SK-N-SH (cell line): ENCODE measurements around the gene CNTLN. TPM values are rescaled to one million over a fixed set of nuclear protein-coding genes. Genes with fewer than 3 reads are reported as not detected.

ENCODE experiments used
- CTCF ChIA-PET: fragments of 300-600, 350-600 bp; formaldehyde crosslinking; extraction: SDS; loops from one replicate; lab custom pipeline; 2021; lab: Yijun Ruan, JAX
- POLR2A ChIA-PET: fragments of 350-600 bp; sonication (Branson Sonifier 250); formaldehyde crosslinking; extraction: SDS; loops from one replicate; lab custom pipeline; 2020; ENCODE audit warnings: antibody characterized with exemption, inconsistent platforms; lab: Yijun Ruan, JAX
- DNase-seq: peaks from one replicate; pipeline ENCODE4 v3.0.0; 2012
- H2AFZ ChIP-seq: fragments of 200-600 bp; sonication (generic); 2 replicates; pipeline ENCODE4 v1.8.1; 2016; ENCODE audit warnings: antibody characterized with exemption, mild to moderate bottlenecking, low read depth
- H3F3A ChIP-seq: fragments of 200-600 bp; sonication (generic); replicated peaks from 2 replicates; pipeline ENCODE3; 2016; ENCODE audit warnings: antibody characterized with exemption, mild to moderate bottlenecking; ENCODE audit not compliant: insufficient read depth
- H3K27ac ChIP-seq, 2 experiments: fragments of 200-500 bp in 1 of 2; fragments of 200-600 bp in 1 of 2; sonication (Bioruptor generic) in 1 of 2; sonication (generic), shearing (Covaris generic) in 1 of 2; 2 replicates each; pipeline versions ENCODE4 v1.5.1 to v1.6.1; 2014 to 2016; ENCODE audit warnings: low read depth in 2 of 2, inconsistent platforms in 1 of 2, low read length in 1 of 2, mild to moderate bottlenecking in 1 of 2, mixed read lengths in 1 of 2
- H3K27me3 ChIP-seq: fragments of 200-600 bp; sonication (generic), shearing (Covaris generic); 2 replicates; pipeline ENCODE4 v1.6.1; 2016; ENCODE audit warnings: mixed run types; ENCODE audit not compliant: insufficient read depth
- H3K36me3 ChIP-seq, 2 experiments: fragments of 200-500 bp in 1 of 2; fragments of 200-600 bp in 1 of 2; sonication (Bioruptor generic) in 1 of 2; sonication (generic) in 1 of 2; replicated peaks in 1 of 2; 2 replicates each; pipeline versions ENCODE3 to v1.5.1; 2014 to 2016; ENCODE audit warnings: low read length in 1 of 2, mild to moderate bottlenecking in 1 of 2; ENCODE audit not compliant: insufficient read depth in 2 of 2, control insufficient read depth in 1 of 2
- H3K4me1 ChIP-seq, 2 experiments: fragments of 200-500 bp in 1 of 2; fragments of 200-600 bp in 1 of 2; sonication (Bioruptor generic) in 1 of 2; sonication (generic), shearing (Covaris generic) in 1 of 2; 2 replicates each; pipeline versions ENCODE4 v1.5.1 to v1.6.1; 2014 to 2016; ENCODE audit warnings: low read depth in 1 of 2, low read length in 1 of 2, mixed run types in 1 of 2; ENCODE audit not compliant: insufficient read depth in 2 of 2, control insufficient read depth in 1 of 2
- H3K4me2 ChIP-seq: fragments of 200-600 bp; sonication (generic), shearing (Covaris generic); 2 replicates; pipeline ENCODE4 v1.6.1; 2017; ENCODE audit warnings: mixed run types
- H3K4me3 ChIP-seq, 2 experiments: fragments of 200-500 bp in 1 of 2; fragments of 200-600 bp in 1 of 2; sonication (Bioruptor generic) in 1 of 2; sonication (generic), shearing (Covaris generic) in 1 of 2; 2 replicates each; pipeline versions ENCODE4 v1.5.1 to v1.8.1; 2014 to 2016; ENCODE audit warnings: low read depth in 2 of 2, inconsistent platforms in 1 of 2, low read length in 1 of 2, mild to moderate bottlenecking in 1 of 2, mixed read lengths in 1 of 2, moderate library complexity in 1 of 2
- H3K79me2 ChIP-seq: fragments of 200-600 bp; sonication (generic); 2 replicates; pipeline ENCODE4 v1.8.1; 2017; ENCODE audit warnings: mild to moderate bottlenecking; ENCODE audit not compliant: insufficient read depth
- H3K9ac ChIP-seq: fragments of 200-600 bp; sonication (generic); 2 replicates; pipeline ENCODE4 v1.6.1; 2017; ENCODE audit warnings: mixed run types
- H3K9me2 ChIP-seq: fragments of 200-600 bp; sonication (generic); 2 replicates; pipeline ENCODE4 v1.6.1; 2017; ENCODE audit warnings: mixed run types
- H3K9me3 ChIP-seq: fragments of 200-600 bp; sonication (generic); 2 replicates; pipeline ENCODE4 v1.6.1; 2017; ENCODE audit warnings: mixed run types, mild to moderate bottlenecking, moderate library complexity
- H4K20me1 ChIP-seq: fragments of 200-600 bp; sonication (generic); 2 replicates; pipeline ENCODE4 v1.6.1; 2017; ENCODE audit warnings: mild to moderate bottlenecking, mixed run types; ENCODE audit not compliant: insufficient read depth
- CHD2 ChIP-seq: fragments of 150-350 bp; IDR thresholded peaks from 2 replicates; pipeline ENCODE4 v1.6.1; 2018; ENCODE audit warnings: low read length; ENCODE audit not compliant: partially characterized antibody
- EP300 ChIP-seq, 2 experiments: IDR thresholded peaks; 2 replicates each; pipeline versions ENCODE4 v1.4.0 to v1.6.1; 2012; ENCODE audit warnings: borderline replicate concordance in 1 of 2, low read depth in 1 of 2, low read length in 1 of 2
- EZH2phosphoT487 ChIP-seq: fragments of 200-600 bp; sonication (generic); IDR thresholded peaks from 2 replicates; pipeline ENCODE4 v1.6.1; 2017; ENCODE audit warnings: low read depth, mixed run types, mild to moderate bottlenecking, antibody characterized with exemption, moderate library complexity, borderline replicate concordance
- FOXJ3 ChIP-seq: sonication (generic); formaldehyde crosslinking; IDR thresholded peaks from 2 replicates; pipeline ENCODE4 v1.5.1; 2020; ENCODE audit warnings: mild to moderate bottlenecking, missing genetic modification reagents
- FOXM1 ChIP-seq: IDR thresholded peaks from 2 replicates; pipeline ENCODE4 v1.4.0; 2012; ENCODE audit warnings: low read depth, mild to moderate bottlenecking
- GABPA ChIP-seq: IDR thresholded peaks from 2 replicates; pipeline ENCODE4 v1.4.0; 2012; ENCODE audit warnings: low read depth, mild to moderate bottlenecking
- GATA2 ChIP-seq: sonication (generic); formaldehyde crosslinking; IDR thresholded peaks from 2 replicates; pipeline ENCODE4 v1.5.0; 2020; ENCODE audit warnings: mild to moderate bottlenecking, missing genetic modification reagents
- IRF3 ChIP-seq: fragments of 150-350 bp; IDR thresholded peaks from 2 replicates; pipeline ENCODE4 v1.6.1; 2016; ENCODE audit warnings: mild to moderate bottlenecking, low read depth, low read length
- JUND ChIP-seq: IDR thresholded peaks from 2 replicates; pipeline ENCODE4 v1.4.0; 2012
- MEF2A ChIP-seq: IDR thresholded peaks from 2 replicates; pipeline ENCODE4 v1.4.0; 2012; ENCODE audit warnings: low read depth, borderline replicate concordance
- MXI1 ChIP-seq: IDR thresholded peaks from 2 replicates; pipeline ENCODE4 v1.6.1; 2012; ENCODE audit warnings: mild to moderate bottlenecking, low read depth, low read length, improper control_type of control experiment
- RAD21 ChIP-seq: IDR thresholded peaks from 2 replicates; pipeline ENCODE4 v1.6.1; 2012; ENCODE audit warnings: mild to moderate bottlenecking, low read length
- RCOR1 ChIP-seq: fragments of 150-350 bp; IDR thresholded peaks from 2 replicates; pipeline ENCODE4 v1.6.1; 2017; ENCODE audit warnings: antibody characterized with exemption, low read length
- REST ChIP-seq: IDR thresholded peaks from 2 replicates; pipeline ENCODE4 v1.6.1; 2012; ENCODE audit warnings: mild to moderate bottlenecking, low read depth, low read length, moderate library complexity
- RFX5 ChIP-seq: IDR thresholded peaks from 2 replicates; pipeline ENCODE4 v1.6.1; 2012; ENCODE audit warnings: mild to moderate bottlenecking, improper control_type of control experiment, low read length
- RXRA ChIP-seq: IDR thresholded peaks from 2 replicates; pipeline ENCODE4 v1.4.0; 2012; ENCODE audit warnings: low read depth, mild to moderate bottlenecking, borderline replicate concordance
- TAF1 ChIP-seq: IDR thresholded peaks from 2 replicates; pipeline ENCODE4 v1.6.1; 2012; ENCODE audit warnings: low read depth, mild to moderate bottlenecking, low read length, moderate library complexity, borderline replicate concordance
- USF2 ChIP-seq: fragments of 150-350 bp; IDR thresholded peaks from 2 replicates; pipeline ENCODE4 v1.6.1; 2017; ENCODE audit warnings: antibody characterized with exemption, low read length, low read depth, borderline replicate concordance
- YY1 ChIP-seq: IDR thresholded peaks from 2 replicates; pipeline ENCODE4 v1.4.0; 2012; ENCODE audit warnings: low read depth, mild to moderate bottlenecking
- ZBTB33 ChIP-seq: IDR thresholded peaks from 2 replicates; pipeline ENCODE4 v1.4.0; 2012; ENCODE audit warnings: low read depth, borderline replicate concordance
- WGBS: methylation state at CpG from one replicate; pipeline ENCODE4 v1.1.6; 2017; ENCODE audit warnings: low lambda C conversion rate; 5-methylcytosine and 5-hydroxymethylcytosine counted together
- polyA plus RNA-seq, 3 experiments: library from polyadenylated mRNA; depleted of rRNA; stranded (reverse); fragments of >200 nt; gene quantifications; 2 replicates each; pipeline ENCODE4 v1.2.3, GENCODE V29; 2012

The CNTLN gene
- polyA plus RNA-seq, 1 of the 3 experiments (the other 2 are of a cell fraction), result 2.5 TPM

GRCh38 chr9:17491780-17492179 lies 356.9 kb downstream of the CNTLN start (continued):
- TF ChIP-seq EP300 (IDR thresholded peaks at IDR 0.05; ENCODE audit: borderline replicate concordance in 1 of 2, low read depth in 1 of 2, low read length in 1 of 2), result no peak

GRCh38 chr9:17503196-17503595 lies 368.4 kb downstream of the CNTLN start:
- WGBS, result 91% methylated on average over 3 of the region's 3 CpGs
- Histone ChIP-seq H2AFZ (no peak overlapping the region), H3K9ac (no peak overlapping the region), H3K79me2 (no peaks in the 10 kb centered on the region), H3K9me2 (no peaks in the 10 kb centered on the region), H3K36me3 (no peaks in the 10 kb centered on the region), H3K27me3 (no peaks in the 10 kb centered on the region), H3F3A (no peaks in the 10 kb centered on the region), H4K20me1 (no peaks in the 10 kb centered on the region), H3K4me3 (no peak overlapping the region), H3K9me3 (no peaks in the 10 kb centered on the region), H3K27ac (no peak overlapping the region), H3K4me2 (no peak overlapping the region), H3K4me1 (no peaks in the 10 kb centered on the region)
- DNase-seq, result no peak
- TF ChIP-seq RFX5, result no peak
- TF ChIP-seq FOXM1, result no peak
- no peak for TF ChIP-seq GATA2
- TF ChIP-seq GABPA, result no peak
- no peak for TF ChIP-seq CHD2
- no peak for TF ChIP-seq IRF3
- no peak for TF ChIP-seq TAF1
- no peak for TF ChIP-seq USF2
- no peak for TF ChIP-seq FOXJ3
- no peak for TF ChIP-seq RXRA
- POLR2A ChIA-PET, result no interaction called here
- CTCF ChIA-PET, result interaction anchor here (0.9 kb wide), 1 partner anchor 646 kb away, joined by 3 read pairs; no protein-coding TSS in a partner anchor

GRCh38 chr9:17509151-17509550 lies 374.3 kb downstream of the CNTLN start:
- Histone ChIP-seq H3F3A (no peaks in the 10 kb centered on the region), H3K4me1 (no peaks in the 10 kb centered on the region), H3K4me3 (no peak overlapping the region), H3K4me2 (no peak overlapping the region), H3K27me3 (no peaks in the 10 kb centered on the region), H2AFZ (no peak overlapping the region), H3K27ac (no peak overlapping the region), H3K36me3 (no peaks in the 10 kb centered on the region), H4K20me1 (no peaks in the 10 kb centered on the region), H3K9ac (no peak overlapping the region), H3K9me2 (no peaks in the 10 kb centered on the region), H3K9me3 (no peaks in the 10 kb centered on the region), H3K79me2 (no peaks in the 10 kb centered on the region)
- CTCF ChIA-PET, result no interaction called here
- DNase-seq, result no peak
- POLR2A ChIA-PET, result no interaction called here
- WGBS, result 85% methylated on average over 1 of the region's 1 CpG
- TF ChIP-seq MEF2A (no peak), FOXJ3 (no peak), GATA2 (no peak), EZH2phosphoT487 (no peak), RCOR1 (no peak), MXI1 (no peak), REST (no peak), ZBTB33 (no peak), YY1 (no peak), RAD21 (no peak), JUND (no peak)
